AG08396 (cell line): ENCODE results near the gene ELOA.
"Not testable (repeated sequence)": the region's sequence is repeated elsewhere in the genome, so short reads cannot be mapped to it uniquely, and the experiment has no call there.

Experiments used
- DNase-seq: peaks from one replicate; pipeline ENCODE4 v3.0.0; 2012; ENCODE audit warnings: low spot score, mixed read lengths

Gene ELOA

GRCh38 chr1:23783141-23783540 lies 39.9 kb downstream of the ELOA start:
- DNase-seq = not testable (repeated sequence)

- no peak for DNase-seq
These were observed 41.6 kb downstream of the ELOA start for GRCh38 chr1:23784846-23785245.

GRCh38 chr1:23787701-23788100 lies 44.4 kb downstream of the ELOA start:
- DNase-seq = no peak

- no peak for DNase-seq
These were observed 45.4 kb downstream of the ELOA start for GRCh38 chr1:23788695-23789094.

GRCh38 chr1:23790696-23791515 lies 47.6 kb downstream of the ELOA start, which contains the start of gene LYPLA2:
LYPLA2 (plus strand) TSS chr1:23791145; CDS start chr1:23792683, 1,538 bp downstream.
- DNase-seq = peak; percentile 90

GRCh38 chr1:23791516-23792047 lies 48.3 kb downstream of the ELOA start:
- peak; percentile 50 for DNase-seq

GRCh38 chr1:23792151-23792945 lies 49.1 kb downstream of the ELOA start:
- no peak for DNase-seq

- DNase-seq = peak; percentile 59
These were observed 49.9 kb downstream of the ELOA start for GRCh38 chr1:23793018-23793781.

- DNase-seq = no peak
These were observed 50.8 kb downstream of the ELOA start for GRCh38 chr1:23793861-23794731.

GRCh38 chr1:23794732-23795182 lies 51.5 kb downstream of the ELOA start:
- DNase-seq = not testable (repeated sequence)

GRCh38 chr1:23795676-23796465 lies 52.6 kb downstream of the ELOA start:
- no peak for DNase-seq

GRCh38 chr1:23796466-23797271 lies 53.4 kb downstream of the ELOA start:
- DNase-seq = no peak

- DNase-seq = no peak
These were observed 54.5 kb downstream of the ELOA start for GRCh38 chr1:23797478-23798448.

- DNase-seq = no peak
These were observed 55.4 kb downstream of the ELOA start for GRCh38 chr1:23798662-23799142.

GRCh38 chr1:23799255-23799569 lies 55.9 kb downstream of the ELOA start:
- no peak for DNase-seq

- peak; percentile 65 for DNase-seq
These were observed 56.5 kb downstream of the ELOA start for GRCh38 chr1:23799570-23800399.
